Activated T-helper 1 cell treated with anti-CD3 and anti-CD28 coated beads, Interleukin-2, amount 50 U/mL, for 16 hours (primary cell): ENCODE results near the gene OSBPL1A.

Experiments used
- DNase-seq, 2 donors: peaks; one replicate each; pipeline ENCODE4 v3.0.0-alpha.2; 2020; ENCODE audit warnings: low read depth in 1 of 2, low spot score in 1 of 2

The OSBPL1A gene

DNA sequence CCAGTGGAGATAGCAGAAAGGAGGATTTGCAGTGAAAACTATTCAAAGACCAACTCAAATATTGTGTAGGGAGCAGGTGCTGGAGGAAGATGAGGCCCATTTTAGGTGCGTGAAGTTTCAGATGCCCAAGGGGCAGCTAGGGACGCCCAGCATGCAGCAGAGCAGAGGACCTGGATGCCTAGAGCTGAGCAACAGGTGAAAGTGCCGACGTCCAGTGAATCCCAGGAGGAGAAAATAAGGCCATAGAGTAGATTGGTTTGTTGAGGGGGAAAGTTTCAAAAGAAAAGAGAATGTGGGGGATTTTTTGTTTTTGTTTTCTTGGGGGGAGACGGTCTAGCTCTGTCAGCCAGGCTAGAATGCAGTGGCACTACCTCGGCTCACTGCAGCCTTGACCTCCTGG lies 53.1 kb downstream of the OSBPL1A start:
- no peak for DNase-seq

DNA sequence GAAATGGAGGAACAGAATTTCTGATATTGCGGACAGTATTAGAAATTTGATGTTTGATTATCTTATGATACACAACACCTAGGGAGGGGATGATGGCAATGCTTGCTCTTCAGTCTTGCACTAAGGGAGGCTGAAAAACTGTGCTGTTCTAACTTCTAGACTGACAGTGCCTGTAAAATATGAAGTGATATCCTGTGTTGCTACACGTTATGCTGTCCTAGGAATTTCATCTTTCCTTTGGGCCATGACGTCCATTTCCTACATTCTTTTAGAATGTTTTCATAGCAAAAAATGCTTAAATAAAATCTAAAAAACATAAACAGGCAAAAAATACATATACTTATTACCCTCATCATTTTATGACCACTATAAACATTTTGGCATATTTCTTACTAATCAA lies 55.3 kb downstream of the OSBPL1A start:
- no peak for DNase-seq

DNA sequence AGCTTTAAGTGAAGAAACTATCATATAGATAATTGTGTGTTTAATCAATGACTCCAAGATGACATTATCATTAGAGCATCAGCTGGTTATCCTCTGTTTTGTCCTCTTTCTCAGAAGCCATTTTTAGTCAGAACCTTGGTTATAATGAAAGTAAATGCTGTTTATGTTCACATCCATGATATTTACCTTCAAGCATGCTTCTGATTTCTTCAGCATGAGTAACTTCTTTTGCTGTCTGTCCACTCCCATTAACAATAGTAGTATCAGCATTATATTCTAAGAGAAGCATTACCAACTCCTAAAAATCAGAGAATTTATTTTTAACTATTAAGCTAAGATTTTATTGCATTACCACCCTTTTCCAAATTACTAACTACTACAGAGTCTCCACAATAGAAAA lies 56.3 kb downstream of the OSBPL1A start:
- DNase-seq, result no peak

DNA sequence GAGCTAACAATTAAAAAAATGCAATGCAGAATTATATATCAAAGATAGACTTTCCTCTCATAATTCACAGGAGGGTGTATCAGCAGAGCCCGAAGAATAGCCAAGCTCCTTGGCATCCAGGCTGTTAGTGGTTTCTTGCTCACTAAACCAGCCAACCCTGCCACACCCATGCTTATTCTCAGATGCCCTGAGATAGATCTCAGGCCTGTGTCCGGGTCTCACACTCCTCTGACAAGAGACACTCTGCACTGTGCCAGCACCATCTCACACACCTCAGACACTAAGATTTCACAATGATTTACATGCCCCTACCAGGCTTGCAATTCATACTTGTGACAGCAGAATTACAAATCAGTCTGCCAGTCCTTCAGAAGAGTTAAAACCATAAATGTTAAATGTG lies 64.5 kb downstream of the OSBPL1A start:
- no peak for DNase-seq

DNA sequence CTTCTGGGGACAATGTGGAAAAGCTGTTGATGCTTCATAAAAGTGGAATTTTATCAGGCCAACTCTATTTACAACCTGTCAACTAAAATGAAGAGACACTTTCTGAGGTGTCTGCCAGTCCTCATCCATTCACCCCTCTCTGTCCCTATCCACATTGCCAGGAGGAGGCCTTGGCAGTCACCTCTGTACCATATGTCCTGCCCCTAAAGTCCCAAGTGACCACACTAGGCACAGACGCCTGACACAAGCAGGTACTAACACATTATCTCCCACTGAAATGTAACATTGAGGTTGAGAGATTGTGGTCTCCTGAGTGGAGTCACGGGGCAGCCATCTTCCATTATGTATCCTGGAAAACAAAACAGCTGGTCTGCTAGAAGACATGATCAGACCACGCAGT lies 71.4 kb downstream of the OSBPL1A start:
- no peak for DNase-seq

DNA sequence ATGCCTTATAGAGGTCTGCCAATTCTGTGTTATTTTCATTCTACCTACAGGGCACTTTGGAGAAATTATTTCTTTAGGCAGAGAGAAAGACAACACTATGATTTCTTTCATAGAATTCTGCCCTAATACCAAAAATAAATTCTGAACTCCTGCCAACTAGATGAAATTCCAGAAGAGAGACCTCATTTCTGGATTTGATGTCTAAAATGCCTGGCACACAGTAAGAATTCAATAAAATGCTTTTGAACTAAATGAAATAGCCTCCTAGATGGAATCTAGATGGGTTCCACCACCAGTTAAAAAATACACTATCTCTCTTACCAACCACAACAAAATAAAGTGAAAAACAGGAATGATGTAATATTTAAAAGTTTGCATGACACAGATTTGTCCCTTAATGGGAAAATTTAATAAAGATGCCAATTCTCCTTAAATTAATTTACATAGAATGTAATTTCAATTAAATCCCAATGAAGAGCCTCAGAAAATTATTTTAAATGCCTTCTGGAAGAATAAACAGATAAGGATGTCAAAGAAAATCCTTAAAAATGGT lies 75.0 kb downstream of the OSBPL1A start:
- no peak for DNase-seq

DNA sequence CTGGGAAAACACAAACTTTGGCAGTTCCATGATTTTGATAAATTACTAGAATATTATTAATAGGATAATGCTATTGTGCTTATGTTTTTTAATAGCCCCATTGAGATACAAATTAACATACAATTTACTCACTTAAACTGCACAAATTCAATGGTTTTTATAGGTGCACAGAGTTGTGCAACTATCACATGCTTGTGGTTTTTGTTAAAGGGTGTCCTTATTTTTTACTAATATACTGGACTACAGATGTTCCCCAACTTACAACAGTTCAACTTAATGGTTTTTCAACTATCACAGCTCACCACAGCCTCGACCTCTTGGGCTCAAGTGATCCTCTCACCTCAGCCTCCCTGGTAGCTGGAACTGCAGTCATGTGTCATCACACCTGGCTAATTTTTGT lies 76.6 kb downstream of the OSBPL1A start:
- DNase-seq, result no peak

DNA sequence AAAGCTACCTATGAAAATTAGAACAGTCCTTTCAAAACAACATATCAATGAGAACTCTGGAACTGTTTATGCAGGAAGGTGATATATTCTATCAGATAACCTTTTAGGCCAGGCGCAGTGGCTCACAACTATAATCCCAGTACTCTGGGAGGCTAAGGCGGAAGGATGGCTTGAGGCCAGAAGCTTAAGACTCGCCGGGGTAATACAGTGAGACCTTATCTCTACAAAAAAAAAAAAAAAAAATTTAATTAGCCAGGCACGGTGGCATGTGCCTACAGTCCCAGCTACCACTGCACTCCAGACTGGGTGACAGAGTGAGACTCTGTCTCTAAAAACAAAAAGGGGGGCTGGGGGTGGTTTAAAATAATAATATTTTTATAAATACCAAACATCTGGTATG lies 77.9 kb downstream of the OSBPL1A start:
- DNase-seq, result no peak

DNA sequence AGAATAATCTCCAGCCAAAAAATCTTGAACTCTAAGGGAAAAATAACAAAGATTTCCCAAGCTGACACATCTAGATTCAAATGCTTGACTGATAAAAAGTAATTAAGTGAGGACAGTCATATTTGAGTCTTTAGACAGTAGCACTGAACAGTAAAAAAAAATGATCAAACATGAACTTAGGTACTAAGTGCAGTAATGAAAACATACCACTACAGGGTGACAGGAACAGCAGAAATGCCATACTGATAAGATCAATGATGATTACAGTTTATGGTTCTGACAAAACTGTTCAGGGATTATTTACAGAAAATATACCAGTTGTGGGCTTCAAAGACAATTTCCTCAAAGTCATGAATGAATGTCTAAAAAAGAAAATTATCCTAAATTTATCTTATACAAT lies 80.3 kb downstream of the OSBPL1A start:
- DNase-seq, result no peak

DNA sequence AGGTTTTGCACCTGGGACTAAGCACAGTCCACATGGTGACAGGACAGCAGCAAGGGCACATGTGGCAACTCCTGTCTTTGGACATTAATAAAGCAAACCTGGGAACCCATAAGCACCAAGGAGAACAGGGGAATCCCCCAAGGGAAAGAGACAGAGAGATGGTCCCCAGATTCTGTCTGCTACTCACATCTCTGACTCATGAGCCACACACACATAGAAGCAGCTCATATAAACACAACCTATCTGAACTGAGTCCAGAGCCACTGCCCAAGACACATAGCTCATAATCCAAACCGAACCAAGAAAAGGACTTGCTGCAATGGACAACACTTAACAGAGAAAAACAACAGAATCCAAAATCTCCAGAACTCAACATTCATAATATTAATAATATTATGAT lies 82.5 kb downstream of the OSBPL1A start:
- no peak for DNase-seq

DNA sequence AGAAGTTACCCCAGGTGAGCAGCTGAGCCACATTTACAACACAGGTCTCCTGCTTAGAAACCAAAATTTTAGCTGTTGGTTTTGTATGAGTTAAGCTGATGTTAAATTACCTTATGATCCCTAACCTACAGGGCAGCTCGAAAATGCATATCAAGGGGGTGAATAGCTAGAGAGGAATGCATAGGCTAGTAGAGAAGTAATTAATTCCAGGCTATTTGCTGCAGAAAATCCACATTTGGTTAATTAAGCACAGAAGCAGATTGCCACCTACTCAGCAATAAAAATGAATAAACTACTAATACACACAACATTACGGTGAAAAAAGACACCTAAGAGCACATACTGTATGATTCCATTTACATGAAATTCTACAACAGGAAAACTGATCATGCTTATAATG lies 91.4 kb downstream of the OSBPL1A start:
- no peak for DNase-seq

DNA sequence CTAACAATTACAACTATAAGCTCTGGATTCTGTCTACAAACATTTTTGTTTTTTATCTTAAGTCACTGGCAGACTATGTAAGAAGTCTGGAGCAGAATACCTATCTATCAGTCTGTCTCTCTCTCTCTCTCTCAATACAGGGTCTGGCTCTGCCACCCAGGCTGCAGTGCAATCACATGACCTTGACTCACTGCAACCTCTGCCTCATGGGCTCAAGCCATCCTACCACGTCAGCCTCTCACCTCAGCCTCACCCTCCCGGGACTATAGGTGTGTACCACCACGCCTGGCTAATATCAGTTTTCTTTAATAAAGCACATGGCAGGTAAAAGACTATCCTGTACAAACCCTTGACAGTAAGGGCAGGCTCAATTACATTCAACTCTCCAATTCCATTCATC lies 96.9 kb downstream of the OSBPL1A start:
- no peak for DNase-seq

DNA sequence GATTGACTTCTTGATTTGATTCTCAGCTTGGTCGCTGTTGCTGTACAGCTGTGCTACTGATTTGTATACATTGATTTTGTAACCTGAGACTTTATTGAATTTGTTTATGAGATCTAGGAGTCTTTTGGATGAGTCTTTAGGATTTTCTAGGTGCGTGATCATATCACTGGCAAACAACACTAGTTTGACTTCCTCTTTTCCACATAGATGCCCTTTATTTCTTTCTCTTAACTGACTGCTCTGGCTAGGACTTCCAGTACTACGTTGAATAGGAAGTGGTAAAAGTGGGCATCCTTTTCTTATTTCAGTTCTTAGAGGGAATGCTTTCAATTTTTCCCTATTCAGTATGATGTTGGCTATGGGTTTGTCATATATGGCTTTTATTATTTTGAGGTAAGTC lies 101.3 kb downstream of the OSBPL1A start:
- DNase-seq, result no peak

DNA sequence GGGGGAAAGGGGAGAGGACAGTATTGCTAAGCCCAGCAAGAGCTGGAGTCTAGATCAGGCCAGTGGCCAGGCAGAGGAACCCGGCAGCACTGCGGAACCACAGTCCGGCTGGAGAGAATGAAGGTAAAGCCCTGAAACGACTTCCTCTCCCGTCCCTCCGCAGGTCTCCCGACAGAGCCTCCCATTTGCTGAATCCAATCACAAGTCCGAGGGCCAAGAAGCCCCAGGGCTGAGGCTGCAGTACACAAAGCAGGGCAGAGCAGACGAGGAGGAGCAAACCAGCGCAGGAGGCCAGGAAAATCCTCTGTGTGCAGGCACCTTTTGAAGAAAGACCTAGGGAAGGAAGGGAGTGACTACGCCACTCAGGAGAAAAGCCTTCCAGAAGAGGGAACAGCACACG lies 104.4 kb downstream of the OSBPL1A start:
- no peak for DNase-seq

DNA sequence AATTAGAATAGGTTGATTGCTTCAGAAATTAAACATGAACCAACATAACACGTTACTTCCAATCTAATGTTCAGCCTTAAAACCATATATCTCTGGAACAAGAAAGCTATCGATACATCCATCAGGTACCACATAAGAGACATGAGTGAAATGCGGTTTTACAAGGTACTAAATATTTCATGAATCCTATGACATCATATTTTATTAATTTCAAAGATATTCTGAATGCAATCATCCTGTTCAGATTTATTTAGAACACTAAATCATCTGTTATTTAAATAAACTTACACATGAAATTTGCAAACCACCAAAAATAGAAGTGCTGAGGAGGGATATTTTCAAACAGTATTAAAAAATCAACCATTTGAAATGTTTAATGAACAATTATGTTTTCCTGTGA lies 119.0 kb downstream of the OSBPL1A start:
- no peak for DNase-seq

DNA sequence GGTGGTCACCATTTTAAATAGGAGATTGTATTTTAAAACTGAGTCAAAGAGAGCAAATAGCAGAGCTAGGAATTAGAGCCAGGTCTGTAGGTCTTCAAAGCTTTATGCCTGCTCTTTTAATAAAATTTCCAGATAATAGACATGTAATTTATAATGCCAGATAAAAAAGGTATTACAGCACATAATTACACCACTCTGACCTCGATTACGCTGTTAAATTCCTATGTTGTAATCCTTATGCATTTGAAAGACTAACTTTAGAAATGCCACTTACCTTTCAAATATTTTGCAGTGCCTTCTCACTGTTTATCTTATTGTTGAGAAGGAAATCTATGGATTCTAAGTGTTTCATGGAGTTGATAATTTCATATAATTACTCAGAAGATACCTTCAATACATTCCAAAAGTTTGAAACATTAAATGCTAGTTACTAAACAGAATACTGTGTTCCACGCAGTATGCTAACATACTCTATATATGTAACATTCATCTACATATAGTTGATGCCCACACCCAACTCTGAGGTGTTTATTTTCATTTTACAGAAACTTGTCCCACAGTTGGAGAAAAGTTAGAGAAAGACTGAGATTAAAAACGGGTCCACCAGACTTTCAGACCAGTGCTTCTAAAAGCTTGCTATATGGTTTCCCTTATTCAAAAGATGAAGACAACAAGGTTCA lies 120.0 kb downstream of the OSBPL1A start:
- no peak for DNase-seq

DNA sequence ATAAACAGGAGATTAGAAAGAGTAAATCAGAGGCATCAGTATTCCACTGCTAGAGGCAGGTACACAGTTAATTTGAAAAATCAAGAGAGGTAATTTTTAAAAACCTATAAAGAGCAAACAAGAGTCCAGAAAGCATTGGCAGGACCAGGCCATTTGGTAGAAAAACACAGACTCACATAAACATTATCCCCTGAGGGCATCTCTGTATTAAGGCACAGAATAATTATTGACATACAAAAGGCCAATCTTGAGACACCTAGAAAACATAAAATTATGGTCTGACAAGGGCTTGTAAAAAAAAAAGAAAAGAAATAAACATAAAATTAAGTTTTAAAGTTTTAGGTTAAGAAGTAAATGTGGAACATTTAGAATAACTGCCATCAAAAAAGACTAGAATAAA lies 120.6 kb downstream of the OSBPL1A start:
- no peak for DNase-seq

DNA sequence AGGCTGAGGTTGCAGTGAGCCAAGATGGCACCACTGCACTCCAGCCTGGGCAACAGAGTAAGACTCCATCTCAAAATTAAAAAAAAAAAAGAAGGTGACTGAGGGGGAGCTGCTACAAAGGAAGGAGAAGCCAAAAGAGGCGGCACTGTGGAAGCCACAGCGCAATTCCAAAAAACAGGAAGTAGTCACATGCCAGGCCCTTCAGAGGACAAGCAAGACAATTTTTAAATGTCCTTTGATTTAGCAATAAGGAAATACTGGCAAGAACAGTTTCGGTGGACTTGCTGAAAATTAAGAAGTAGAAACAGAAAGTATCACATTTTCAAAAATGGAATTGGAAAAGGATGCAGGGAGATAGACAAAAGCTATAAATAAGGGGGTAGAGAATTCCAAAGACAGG lies 122.8 kb downstream of the OSBPL1A start:
- DNase-seq, result no peak

DNA sequence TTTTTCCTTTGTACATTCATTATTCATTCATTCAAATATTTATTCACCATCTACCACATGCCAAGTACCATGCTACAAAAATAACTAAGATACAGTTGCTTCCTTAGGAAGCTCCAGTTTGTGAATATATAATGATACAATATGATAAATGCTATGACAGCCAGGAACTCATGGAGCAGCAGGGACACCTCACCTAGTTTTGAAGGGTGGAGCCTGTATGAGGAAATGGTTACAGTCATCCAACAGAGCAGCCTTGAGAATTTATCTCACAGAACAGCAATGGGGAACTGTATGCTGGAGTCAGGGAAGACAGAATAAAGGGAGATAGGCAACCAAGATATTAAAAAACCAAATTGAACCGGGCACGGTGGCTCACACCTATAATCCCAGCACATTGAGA lies 124.0 kb downstream of the OSBPL1A start:
- no peak for DNase-seq

DNA sequence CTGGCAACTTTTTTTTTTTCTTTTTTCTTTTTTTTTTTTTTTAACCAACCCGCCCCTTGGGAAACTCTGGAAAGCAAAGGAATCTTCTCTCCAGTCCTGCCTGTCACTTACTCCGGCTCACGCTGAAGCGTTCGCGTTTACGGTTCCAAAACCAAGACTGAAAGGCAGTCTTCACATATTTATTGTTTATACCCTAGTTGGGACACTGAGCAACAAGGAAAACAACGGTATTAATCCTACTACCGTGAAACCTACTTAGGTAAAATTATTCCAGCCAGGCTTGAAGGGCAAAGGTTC lies 125.4 kb downstream of the OSBPL1A start:
- DNase-seq, result no peak

DNA sequence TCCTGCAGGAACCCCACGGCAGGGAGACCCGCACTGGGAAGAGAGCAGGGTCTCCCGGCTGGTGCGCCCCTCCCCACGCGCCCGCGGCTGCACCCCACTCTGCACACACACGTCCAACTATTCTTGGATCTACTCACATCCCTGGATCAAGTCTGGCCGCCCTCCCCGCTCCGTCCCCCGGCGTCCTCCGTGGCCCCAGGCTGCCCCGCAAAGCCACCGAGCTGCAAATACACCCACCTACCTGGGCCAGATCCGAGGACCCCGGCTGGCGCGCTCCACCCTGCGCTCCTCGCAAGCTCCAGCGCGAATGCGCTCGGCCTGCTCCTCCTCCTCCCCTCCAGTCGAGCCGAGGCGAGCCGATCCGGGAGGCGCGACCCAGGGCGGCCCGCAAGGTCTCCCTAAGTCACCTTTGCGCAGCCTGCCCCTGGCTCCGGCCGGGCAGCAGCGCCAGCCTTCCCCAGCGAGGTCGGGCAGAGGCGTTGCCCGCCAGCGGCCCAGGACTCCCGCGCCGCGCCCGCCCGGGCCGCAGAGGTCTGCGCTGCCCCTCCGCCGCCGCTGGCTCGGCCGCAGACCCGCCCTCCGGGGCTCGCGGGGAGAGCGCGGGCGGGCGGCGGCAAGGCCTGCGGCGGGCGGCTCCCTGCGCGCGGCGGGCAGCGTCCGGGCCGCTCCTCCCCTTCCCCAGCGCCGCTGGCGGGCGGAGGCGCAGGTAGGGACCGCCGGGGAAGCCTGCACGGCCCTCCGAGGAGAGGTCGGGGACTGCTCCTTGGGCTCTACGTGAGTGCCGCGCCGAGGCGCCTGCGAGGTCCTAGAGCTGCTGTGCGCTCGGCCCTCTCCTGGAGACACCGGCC lies 126.0 kb downstream of the OSBPL1A start:
- DNase-seq, result no peak

DNA sequence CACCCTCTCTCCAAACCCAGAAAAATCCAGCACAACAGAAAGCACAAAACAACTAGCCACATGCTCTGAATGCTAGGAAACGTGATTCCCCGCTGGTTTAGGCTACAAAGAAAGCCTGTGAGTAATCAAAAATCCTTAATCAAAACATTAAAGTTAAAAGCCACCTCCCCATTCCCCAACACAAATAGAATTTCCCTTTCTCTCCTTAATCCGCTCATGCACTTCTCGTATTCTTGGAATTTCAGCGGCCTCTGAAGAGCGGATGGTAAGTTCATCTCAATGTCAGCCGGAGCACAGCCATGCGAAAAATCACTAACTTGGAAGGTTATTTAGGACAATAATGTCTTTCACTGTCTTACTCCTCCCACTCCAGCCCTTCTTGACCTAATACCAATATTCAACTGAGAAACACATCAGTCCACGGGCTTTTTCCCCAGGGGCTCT lies 126.7 kb downstream of the OSBPL1A start:
- no peak for DNase-seq
